Ascending aorta (tissue), 2 donors: ENCODE results near the gene SORCS2. TPM values are rescaled to one million over a fixed set of nuclear protein-coding genes. Genes with fewer than 3 reads are reported as not detected.

Experiments
- DNase-seq, 2 donors: peaks; one replicate each; pipeline ENCODE4 v3.0.0-alpha.2; 2019; ENCODE audit warnings: low spot score in 2 of 2
- H3K27ac ChIP-seq, 2 donors: fragments of 200-600 bp; sonication (generic); one replicate each; pipeline ENCODE4 v1.5.1; 2016 to 2017; ENCODE audit warnings: mild to moderate bottlenecking in 1 of 2
- H3K27me3 ChIP-seq: fragments of 200-600 bp; sonication (generic); one replicate; pipeline ENCODE4 v1.5.1; 2017
- H3K36me3 ChIP-seq, 2 donors: fragments of 200-600 bp; sonication (generic); one replicate each; pipeline ENCODE4 v1.5.1; 2016
- H3K4me1 ChIP-seq, 2 donors: fragments of 200-600 bp; sonication (generic); one replicate each; pipeline ENCODE4 v1.5.1; 2016 to 2017; ENCODE audit warnings: mild to moderate bottlenecking in 1 of 2
- H3K4me3 ChIP-seq, 2 donors: fragments of 200-600 bp; sonication (generic); one replicate each; pipeline ENCODE4 v1.5.1; 2016 to 2017; ENCODE audit warnings: mild to moderate bottlenecking in 1 of 2
- H3K9me3 ChIP-seq, 2 donors: fragments of 200-600 bp; sonication (generic); one replicate each; pipeline ENCODE4 v1.5.1; 2016
- CTCF ChIP-seq, 3 experiments: fragments of 200-600 bp in 2 of 3; fragments of 450-650 bp in 1 of 3; sonication (generic) in 2 of 3; IDR thresholded peaks; one replicate each; pipeline ENCODE4 v1.5.1; 2016 to 2019; ENCODE audit warnings: antibody characterized with exemption in 3 of 3, mild to moderate bottlenecking in 1 of 3, moderate library complexity in 1 of 3
- intact Hi-C: fragments of 100-400 bp; cut with DNase I; formaldehyde crosslinking; loops from one replicate; pipeline ENCODE4 v1.15.1; 2023
- total RNA-seq: library from RNA; depleted of rRNA; stranded (reverse); fragments of >200 nt; gene quantifications from one replicate; pipeline ENCODE4 v1.1.0, GENCODE V29; 2016

The SORCS2 gene
- total RNA-seq, 1 donor from 2014 or later, result 0.32 TPM

- no peaks in the 10 kb centered on the region for H3K4me1 ChIP-seq
- no peaks in the 10 kb centered on the region for H3K36me3 ChIP-seq
- no peak overlapping the region for H3K4me3 ChIP-seq
- no peaks in the 10 kb centered on the region for H3K9me3 ChIP-seq
- intact Hi-C loops, result no loop called here
- DNase-seq, result no peak
- no peak for TF ChIP-seq CTCF (IDR thresholded peaks at IDR 0.05)
- H3K27me3 ChIP-seq, result no peaks in the 10 kb centered on the region
- H3K27ac ChIP-seq, result no peak overlapping the region
Measured at GRCh38 chr4:7296661-7297335, 104.5 kb downstream of the SORCS2 start.

DNA sequence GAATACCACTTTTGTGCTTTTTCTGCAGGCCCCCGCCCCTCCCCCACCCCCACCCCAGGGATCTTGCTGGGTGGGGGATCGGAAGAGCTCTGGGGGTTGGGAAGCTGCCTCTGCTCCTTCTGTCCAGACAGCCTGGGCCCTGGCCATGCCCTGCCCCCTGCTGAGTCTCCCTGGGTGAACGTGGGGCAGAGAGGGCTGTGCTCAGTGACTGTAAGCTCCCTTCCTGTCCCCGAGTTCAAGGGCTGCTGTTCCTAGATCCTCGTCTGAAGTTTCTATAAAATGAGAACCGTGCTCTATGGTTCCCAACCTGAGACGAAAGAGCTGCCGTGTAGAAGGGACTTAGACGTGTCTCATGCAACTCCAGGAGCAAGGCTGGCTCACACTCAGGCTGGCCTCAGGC is 105.0 kb downstream of the SORCS2 start:
- no peak overlapping the region for H3K27ac ChIP-seq
- no peaks in the 10 kb centered on the region for H3K4me1 ChIP-seq
- H3K4me3 ChIP-seq, result no peak overlapping the region
- TF ChIP-seq CTCF (IDR thresholded peaks at IDR 0.05), result no peak
- intact Hi-C loops, result no loop called here
- H3K27me3 ChIP-seq, result no peaks in the 10 kb centered on the region
- no peaks in the 10 kb centered on the region for H3K9me3 ChIP-seq
- DNase-seq, result no peak
- no peaks in the 10 kb centered on the region for H3K36me3 ChIP-seq

DNA sequence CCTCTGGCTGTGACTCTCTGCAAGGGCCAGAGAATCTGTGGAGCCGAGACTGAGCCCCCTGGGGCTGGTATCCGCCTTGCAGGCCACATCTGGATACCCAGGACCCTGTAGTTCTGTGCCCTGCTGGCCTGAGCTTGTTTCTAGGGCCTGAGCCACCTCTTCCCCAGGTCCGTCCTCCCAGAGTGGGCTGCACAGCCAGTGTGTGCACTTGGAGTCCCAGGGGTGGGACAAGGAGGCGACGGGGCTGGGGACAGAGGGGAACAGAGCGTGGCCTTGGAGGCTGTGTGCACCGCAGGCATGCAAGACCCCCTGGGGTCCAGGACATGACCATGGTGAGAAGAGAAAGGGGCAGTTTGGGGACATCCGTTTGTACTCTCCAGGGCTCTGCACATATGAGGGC is 105.5 kb downstream of the SORCS2 start:
- Histone ChIP-seq H3K4me3 (no peak overlapping the region), H3K27ac (no peak overlapping the region)
- TF ChIP-seq CTCF (IDR thresholded peaks at IDR 0.05), result no peak

DNA sequence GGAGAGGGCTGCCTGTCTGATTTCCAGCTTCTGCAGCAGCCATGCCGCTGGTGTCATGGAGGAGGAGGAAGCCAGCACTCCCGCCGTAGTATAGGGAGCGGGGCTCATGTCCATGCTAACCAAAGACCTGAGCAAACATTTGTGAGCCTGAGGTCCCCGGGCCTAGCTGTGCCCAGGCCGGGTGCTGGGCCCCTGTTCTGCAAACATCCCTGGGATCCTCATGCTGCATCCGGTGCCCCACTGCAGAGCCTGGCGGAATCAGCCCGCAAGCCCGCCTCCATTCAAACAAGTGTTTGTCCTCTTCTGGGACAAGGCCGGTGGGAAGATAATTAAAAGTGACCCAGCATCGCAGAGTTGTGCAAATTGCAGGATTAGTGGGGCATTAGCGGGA is 106.3 kb downstream of the SORCS2 start:
- no peak for DNase-seq

More for the DNA sequence above, 105.5 kb downstream of the SORCS2 start:
- Histone ChIP-seq H3K4me1 (no peaks in the 10 kb centered on the region), H3K36me3 (no peaks in the 10 kb centered on the region), H3K9me3 (no peaks in the 10 kb centered on the region), H3K27me3 (no peaks in the 10 kb centered on the region)
- intact Hi-C loops, result no loop called here
- DNase-seq, result no peak

GRCh38 chr4:7299010-7299907 is 106.9 kb downstream of the SORCS2 start:
- no peak overlapping the region for H3K27ac ChIP-seq
- intact Hi-C loops, result no loop called here
- TF ChIP-seq CTCF (IDR thresholded peaks at IDR 0.05), result no peak
- H3K9me3 ChIP-seq, result no peaks in the 10 kb centered on the region
- H3K36me3 ChIP-seq, result no peaks in the 10 kb centered on the region
- DNase-seq, result no peak
- no peaks in the 10 kb centered on the region for H3K27me3 ChIP-seq
- no peak overlapping the region for H3K4me3 ChIP-seq
- no peaks in the 10 kb centered on the region for H3K4me1 ChIP-seq

More for the DNA sequence above, 106.3 kb downstream of the SORCS2 start:
- Histone ChIP-seq H3K36me3 (no peaks in the 10 kb centered on the region), H3K27ac (no peak overlapping the region), H3K27me3 (no peaks in the 10 kb centered on the region), H3K9me3 (no peaks in the 10 kb centered on the region), H3K4me3 (no peak overlapping the region), H3K4me1 (no peaks in the 10 kb centered on the region)
- no peak for TF ChIP-seq CTCF (IDR thresholded peaks at IDR 0.05)
- intact Hi-C loops, result no loop called here
